DMS114 treated with DMSO at 0.1 percent for 48 hours (cell line): Measurements from ENCODE around the gene SESN1.
"Not testable (repeated sequence)": the region's sequence is repeated elsewhere in the genome, so short reads cannot be mapped to it uniquely, and the experiment has no call there.

ENCODE experiments used
- DNase-seq: peaks from one replicate; lab custom pipeline; 2025; ENCODE audit not compliant: unreplicated experiment; lab: John Stamatoyannopoulos, UW

SESN1 gene

DNA sequence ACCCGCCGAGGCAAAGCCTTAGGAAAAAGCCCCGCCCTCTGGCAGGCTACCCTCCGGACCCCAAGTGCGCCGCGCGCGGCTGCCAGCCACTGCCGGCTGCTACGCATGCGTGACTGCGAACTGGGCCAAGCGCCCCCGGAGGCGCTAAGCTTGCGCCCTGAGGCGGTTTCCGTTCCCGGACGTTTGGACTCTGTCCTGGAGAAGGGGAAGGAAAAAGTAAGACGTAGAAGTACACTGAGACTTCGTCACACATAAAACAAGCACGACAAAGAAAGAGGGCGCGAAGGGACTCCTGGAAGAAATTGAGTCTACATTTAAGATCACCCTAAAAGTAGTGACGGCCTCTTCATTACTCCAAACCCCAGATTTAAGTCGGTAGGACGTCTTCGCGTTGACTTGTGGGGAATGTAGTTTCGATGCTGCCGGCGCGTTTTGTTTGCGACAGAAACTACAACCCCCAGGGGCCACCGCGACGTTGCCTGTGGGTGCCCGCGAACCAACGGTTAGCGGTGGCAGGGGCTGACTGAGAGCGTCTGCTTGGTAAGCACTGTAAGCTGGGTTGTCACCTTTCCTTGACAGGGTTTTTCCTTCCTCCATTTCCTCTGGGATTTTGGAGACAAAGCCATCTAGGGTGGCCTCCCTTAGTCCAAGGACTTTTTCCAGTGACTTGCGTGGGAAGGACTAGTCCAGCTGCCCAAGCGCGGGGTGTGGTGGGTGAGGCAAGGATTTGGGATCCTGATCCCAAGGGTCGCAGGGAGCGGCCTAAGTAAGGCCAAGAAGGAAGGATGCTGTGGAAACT, 589 bp upstream of the SESN1 start, which contains the start of gene CEP57L1:
TSS of gene CEP57L1 (plus strand) at position 472 of the 799 bp plus-strand sequence. CDS start 49,715 bp downstream, outside the sequence.
- peak; percentile 96 for DNase-seq

DNA sequence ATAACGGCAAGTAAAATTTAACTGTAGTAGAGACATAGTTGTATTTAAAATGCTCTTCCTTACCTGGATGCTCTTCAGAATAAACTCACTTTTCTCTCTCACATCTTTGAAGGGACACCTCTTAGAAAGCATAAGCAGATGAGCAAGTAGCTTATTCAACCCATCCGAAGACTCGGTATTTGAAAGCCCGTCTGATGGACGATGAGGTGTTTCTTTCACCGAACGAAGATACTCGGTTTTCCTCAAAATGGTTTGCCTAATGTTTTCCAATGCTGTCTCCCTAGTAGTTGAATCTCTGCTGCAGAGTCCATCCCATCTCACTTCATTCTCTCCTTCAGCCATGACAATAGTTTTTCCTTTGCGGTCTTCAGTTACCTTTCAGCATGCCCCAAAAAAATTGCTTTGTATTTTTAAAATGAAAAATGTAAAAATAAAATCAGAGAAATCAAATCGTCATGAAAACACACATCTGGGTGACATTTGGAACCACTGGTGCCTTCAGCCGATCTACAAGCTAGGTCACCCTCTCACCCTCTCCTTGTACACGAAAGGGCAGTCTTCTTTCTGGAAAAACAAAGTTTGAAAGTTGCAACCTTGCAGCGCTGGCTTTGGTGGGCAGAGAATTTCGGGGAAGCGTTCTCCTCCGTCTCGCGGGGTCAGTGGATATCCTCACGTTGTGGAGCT, 772 bp downstream of the SESN1 start:
- DNase-seq: no peak

DNA sequence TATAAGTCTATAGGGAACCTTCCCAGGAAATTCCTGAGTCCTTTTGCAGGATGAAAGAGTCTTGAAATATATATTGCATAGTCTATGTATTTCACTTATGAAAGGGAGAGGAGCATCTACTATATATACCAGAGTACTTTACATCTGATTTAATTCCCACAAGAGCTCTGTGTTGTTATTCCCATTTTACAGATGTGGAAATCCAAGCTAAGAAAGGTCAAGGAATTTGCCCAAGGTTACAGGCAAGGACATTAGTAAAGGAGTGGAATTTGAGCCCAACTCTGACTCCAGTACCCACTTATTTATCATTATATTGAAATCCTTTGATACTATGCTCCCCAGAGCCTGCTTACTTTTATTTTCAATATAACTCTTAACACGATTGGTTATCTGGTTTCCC, 2.6 kb downstream of the SESN1 start:
- DNase-seq: no peak

DNA sequence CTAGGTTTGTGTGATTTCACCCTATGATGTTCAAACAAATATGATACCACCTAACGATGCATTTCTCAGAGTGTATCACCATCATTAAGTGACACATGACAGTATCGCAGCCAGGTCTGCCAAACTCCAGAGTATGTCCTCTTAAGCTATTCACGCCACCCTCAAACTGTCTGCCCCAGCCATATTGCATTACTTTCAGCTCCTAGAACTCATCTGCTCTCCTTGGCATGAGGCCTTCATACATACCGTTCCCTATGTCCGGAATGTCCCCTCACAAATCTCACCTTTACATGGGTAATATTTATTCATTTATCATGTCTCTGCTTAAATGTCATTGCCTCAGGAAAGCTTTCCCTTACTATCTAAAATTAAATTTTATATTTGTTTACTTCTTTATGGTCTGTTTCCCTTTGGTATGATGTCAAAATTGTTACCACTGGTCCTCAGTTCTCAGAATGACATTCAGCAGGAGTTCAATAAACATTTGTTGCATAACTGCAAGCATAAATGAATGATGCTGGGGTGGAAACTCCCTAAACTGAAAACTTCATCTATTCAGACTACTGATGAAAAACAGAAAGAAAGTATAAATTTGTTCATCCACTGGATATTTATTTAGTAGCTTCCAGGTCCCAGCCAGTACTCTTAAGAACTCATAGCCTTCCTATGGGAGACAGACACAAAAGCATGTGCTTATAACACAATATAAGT, 3.2 kb downstream of the SESN1 start:
- no peak for DNase-seq

DNA sequence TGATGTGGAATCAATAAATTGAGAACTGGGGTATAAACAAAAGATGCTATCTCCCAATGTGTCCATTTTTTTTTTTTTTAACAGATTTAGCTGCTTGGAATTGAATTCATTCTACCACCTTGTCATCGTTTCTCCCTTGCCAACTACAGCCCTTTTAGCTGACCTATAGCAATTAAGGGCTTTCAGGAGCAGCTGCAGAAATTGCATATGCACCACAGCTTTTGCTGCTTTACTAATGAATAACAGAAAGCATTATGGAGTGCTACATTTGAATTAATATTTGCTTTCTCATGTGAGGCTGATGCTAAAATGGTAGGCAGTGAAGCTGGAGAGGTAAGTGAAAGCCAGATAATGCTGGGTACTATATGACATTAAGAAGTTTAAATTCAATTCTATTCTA, 5.7 kb downstream of the SESN1 start:
- DNase-seq: no peak

DNA sequence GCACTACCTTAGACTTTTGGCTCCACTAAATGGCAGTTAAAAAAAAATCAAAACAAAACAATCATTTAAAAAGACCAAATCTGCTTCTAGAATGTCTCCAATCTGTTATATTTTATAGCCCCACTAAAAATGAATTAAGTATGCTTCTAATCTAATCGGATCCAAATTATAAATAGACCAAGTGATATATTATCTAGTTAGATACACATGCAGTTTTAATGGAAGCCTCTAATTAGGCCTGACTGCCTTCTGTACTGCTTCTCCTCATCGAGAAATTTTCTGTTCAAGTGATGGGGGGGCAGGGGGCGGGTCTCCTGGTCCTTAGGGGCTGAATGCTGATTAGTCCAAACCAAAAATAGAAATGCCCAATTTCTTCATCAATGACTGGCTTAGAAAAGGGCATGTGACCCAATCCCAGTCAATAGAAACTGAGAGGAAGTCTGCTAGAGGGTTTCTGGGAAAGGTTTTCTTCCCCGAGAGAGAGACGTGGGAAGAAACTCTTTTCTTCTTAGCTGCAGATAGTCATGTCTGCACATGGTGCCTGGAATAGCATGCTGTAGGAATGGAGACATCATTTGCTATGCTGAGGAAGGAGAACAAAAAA, 6.9 kb downstream of the SESN1 start:
- no peak for DNase-seq

DNA sequence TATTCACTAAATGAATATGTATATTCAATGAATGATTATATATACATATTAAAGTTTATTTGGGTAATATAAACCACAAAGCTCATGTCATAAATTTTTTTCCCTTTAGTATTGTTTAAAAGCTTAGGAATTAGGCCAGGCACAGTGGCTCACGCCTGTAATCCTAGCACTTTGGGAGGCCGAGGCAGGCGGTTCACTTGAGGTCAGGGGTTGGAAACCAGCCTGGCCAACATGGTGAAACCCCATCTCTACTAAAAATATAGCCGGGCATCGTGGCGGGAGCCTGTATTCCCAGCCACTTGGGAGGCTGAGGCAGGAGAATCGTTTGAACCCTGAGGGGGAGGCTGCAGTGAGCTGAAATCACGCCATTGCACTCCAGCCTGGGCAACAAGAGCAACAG, 10.5 kb downstream of the SESN1 start:
- not testable (repeated sequence) for DNase-seq

DNA sequence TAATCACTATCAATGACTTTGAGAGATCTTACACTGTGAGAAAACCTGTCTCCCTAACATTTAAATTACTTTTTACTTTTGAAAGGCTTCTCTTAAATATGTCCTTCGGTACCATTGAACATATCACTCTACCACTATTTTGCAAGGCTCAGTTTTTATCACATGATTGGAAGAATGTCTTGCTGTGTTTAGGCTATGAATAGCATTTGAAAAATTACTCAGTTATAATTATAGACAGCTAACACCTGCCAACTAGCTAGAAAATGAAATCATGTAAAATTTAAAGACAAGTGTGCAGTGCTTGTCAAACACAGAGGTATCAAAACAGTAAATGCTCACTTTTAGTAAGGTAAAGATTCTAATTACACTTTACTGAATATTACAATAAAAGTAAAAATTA, 11.0 kb downstream of the SESN1 start:
- DNase-seq: no peak

DNA sequence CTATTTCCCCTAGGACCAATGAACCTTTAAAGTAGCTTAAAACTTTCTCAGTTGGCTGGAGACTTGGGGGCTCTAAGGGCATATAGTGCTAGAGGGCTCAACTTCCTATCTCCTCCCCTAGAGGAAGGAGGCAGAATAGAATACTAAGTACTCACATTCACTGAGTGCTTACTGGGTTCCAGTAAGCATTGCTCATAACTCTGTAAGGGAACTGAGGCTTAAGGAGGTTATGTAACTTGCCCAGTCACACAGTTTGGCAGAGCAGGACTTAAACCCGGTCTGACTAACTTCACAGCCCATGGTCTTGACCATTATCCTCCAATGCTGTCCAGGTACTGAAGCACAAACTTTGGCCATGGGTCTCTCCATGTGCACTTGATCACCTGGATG, 12.5 kb downstream of the SESN1 start:
- DNase-seq: no peak

DNA sequence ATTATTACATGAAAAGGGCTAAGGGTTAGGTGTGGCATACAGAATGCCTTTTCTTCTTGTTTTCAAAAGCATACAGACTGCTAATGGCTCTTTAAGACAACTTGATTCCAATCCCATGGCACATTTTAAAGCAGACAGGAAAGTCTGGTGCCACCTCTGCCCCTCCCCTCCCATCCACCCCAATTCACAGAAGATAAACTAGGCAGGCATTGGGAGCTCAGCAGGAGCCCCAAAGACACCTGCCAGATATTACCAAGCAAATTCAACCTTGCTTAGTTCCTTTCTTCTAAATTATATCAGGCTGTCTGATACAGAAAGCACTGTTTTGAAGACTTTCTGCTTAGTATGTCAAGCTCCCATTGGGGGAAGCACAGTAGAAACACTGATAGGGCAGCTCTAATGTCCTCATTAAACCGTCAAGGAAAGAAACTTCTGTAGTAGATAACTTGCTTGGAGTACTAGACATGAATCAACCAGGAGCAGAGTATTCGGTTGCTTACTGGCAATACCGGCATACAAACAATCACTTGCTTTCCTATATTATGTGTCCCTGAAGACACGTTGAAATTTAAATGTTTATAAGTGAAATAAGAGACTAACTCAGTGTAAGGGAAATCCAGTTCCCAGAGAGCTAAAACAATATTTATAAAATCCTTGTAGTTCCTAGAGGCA, 13.0 kb downstream of the SESN1 start:
- no peak for DNase-seq

DNA sequence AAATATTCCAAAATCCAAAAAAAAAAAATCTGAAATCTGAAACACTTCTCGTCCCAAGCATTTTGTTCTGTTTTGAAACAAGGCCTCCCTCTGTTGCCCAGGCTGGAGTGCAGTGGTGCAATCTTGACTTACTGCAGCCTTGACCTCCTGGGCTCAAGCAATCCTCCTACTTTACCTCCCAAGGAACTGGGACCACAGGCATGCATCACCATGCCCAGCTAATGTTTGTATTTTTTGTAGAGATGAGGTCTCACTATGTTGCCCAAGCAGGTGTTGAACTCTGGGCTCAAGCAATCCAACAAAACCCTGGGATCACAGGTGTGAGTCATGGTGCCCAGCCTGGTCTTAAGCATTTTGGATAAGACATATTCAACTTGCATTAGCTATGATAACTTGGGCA, 13.6 kb downstream of the SESN1 start:
- no peak for DNase-seq

DNA sequence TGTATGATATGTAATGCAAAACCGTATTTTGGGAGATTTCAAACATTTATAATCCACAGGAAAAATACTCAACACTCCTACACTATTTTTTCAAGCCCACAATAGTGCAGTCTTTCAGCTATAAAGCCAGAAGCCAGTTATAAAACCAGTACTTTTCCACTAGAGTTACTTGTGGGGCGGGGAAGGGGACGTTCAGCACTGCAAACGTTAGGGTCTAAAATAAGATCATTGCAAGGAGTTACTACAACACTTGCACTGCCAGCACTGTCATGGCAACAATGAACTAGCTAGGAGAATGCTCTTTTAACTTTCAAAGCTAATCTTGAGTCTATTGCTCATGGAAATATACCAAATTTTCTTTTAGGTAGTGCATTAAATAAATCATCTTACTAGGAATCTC, 14.7 kb downstream of the SESN1 start:
- DNase-seq: no peak

DNA sequence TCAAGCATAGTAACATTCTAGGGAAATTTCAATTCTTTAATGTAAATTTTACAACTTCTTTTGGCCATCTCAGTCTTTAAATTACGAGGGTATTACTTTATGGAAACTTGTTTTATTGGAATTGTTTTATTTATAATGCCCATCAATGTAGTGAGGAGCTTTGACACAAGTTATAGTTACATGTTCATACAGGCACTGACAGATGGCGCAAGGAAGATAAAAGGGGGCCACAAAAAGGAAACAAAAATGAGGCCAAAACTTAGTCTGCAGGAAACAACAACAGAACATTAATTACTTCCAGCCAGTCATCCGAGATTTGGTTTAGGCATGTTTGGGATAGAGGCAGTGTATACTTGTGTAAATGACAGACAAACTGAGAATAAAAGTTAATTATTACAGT, 18.3 kb downstream of the SESN1 start:
- DNase-seq: no peak

DNA sequence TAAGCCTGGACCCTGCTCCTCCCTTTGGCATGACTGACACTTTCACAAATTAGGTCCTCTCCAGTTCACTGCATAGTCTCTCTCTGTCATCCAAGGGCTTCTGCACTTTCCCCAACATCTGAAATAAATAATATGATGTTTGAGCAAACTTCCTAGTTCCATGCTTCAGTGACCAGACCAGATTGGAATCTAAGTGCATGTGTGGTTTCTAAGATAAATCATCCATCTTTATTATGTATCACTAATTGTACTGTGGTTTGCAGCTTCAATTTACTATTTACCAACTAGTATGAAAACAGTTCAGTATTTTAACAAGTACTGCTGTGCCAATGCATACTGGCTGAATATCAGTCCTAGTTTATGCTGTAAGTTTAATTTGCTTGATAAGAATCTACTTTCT, 18.7 kb downstream of the SESN1 start:
- DNase-seq: no peak

DNA sequence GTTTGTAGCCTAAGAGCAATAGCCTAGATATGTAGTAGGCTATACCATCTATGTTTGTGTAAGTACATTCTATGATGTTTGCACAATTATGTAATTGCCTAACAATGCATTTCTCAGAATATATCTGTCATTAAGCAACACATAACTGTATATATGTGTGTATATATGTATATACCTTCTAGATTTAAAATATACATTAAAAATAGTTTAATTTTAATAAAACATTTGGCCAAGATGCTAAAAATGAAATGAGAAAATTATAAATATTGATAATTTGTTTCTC, 20.6 kb downstream of the SESN1 start:
- DNase-seq: no peak

DNA sequence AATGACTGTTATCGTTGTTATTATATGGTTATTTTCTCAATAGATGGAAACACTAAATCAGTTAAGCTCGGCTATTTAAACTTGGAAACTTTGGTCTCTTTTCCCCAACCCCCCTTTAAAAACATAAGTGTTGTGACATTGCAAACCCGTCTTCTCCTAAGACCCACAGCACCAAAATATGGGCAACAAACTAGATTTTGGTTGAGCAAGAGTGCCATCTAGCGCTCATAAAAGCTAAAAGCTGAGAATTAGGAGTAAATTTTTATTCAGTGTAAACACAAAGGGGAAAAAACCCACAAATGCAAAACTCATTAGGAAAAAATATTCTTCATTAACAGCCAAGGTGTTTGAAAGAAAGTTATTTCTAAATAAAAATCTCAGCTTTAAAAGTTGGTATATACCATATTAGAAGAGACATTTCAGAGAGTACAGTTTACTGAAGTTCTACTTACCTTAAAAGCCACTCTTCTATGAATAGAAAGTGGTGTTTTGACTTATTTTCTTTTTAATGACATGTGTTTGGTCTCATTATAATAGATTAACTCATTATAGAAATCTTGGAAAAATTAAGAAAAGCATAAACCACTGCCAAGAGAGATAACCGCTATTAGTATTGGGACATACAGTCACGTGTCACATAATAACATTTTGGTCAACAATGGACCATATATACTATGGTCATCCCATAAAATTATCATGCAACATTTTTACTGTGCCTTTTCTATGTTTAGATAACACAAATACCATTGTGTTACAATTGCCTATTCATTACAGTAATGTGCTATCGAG, 21.1 kb downstream of the SESN1 start:
- peak; percentile 27 for DNase-seq

DNA sequence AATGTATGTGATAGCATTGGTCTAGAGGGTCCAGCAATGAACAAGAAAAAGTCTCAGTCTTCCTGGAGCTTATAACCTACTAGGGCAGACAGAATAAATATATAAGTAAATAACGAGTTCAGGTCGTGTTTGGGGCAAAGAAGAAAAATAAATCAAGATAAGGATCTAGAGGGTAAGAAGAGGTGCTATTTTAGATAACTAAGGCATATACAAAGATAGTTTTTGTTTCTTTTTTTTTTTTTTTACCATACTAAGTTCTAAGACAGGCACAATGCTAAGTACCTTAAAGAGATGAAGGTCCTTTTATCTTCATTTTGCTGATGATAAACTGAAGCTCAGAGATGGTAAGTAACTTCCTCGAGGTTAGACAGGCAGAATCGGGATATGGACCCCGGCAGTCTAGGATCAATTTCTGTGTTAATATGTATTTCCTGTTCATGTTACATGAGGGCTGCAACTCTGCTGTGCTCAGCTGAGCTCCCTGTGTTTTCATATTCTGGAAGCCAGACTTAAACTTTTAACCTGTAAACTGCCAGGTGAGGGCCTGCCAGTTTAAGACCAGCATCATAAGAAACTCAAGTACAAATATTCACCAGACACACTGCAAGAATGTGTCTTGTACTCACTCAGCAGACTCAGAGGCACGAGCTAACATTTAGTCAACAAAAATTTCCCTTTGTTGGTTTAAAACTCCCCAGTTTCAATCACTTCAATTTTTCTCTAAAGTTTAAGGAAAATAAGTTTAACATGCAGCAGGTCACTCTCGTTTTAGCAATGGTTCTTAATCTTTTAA, 23.3 kb downstream of the SESN1 start:
- DNase-seq: no peak

DNA sequence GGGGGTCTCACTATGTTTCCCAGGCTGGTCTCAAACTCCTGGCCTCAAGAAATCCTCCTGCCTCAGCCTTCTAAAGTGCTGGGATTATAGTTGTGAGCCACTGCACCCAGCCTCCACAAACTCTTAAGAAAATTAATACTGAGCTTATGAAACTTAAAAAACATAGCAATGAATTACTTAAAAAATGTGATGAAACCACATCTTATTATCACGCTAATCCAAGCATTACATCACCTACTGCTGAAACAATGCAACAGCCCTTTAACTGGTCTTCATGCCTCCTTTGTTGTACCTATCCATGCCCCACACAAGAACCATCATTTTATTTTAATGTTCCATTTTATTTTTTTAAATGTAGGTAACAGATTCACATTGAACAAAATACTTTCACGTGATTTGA, 24.9 kb downstream of the SESN1 start:
- DNase-seq: no peak

DNA sequence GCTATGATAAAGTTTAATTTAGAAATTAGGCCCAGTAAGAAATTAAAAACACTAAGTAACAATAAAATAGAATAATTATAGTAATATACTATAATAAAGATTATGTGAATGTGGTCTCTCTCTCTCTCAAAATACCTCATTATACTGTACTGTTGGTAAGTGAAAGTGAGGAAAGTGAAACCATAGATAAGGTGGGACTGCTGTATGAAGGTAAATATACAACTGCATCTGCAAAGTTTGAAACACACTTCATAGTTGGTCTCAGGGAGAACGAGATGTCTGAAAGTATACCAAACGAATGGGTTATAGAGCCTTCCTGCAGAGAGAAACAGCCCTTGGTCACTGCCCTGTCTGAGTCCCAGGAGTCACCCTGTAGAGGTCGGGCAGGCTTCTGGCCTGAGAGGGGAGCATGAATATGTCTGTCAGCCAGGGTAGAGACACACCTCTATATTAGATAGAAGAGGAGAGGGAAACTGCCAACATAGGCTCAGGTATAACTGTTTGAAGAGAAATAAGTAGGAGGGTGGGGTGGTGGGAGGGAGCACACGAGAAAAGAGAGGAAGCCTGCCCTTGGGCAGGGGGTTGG, 31.8 kb downstream of the SESN1 start:
- DNase-seq: no peak
